ENCODE results near the gene MIER2.
"Not testable (repeated sequence)": the region's sequence is repeated elsewhere in the genome, so short reads cannot be mapped to it uniquely, and the experiment has no call there.

MIER2 gene

GRCh38 chr19:281156-281853, 63.3 kb downstream of the MIER2 start:
- DNase-seq, result no peak

- no peak for DNase-seq
Observed at GRCh38 chr19:280541-281009, 64.0 kb downstream of the MIER2 start.

- no peak for DNase-seq
Observed at GRCh38 chr19:279656-280055, 64.9 kb downstream of the MIER2 start.

- no peak for DNase-seq
Observed at GRCh38 chr19:279231-279630, 65.4 kb downstream of the MIER2 start.

- no peak for DNase-seq
Observed at GRCh38 chr19:277581-278165, 66.9 kb downstream of the MIER2 start.

- DNase-seq, result no peak
Observed at GRCh38 chr19:277131-277530, 67.5 kb downstream of the MIER2 start.

- DNase-seq, result no peak
Observed at GRCh38 chr19:275958-276646, 68.5 kb downstream of the MIER2 start.

- DNase-seq, result no peak
Observed at GRCh38 chr19:275000-275399, 69.6 kb downstream of the MIER2 start.

- no peak for DNase-seq
Observed at GRCh38 chr19:273393-273792, 71.2 kb downstream of the MIER2 start.

GRCh38 chr19:271856-272255, 72.7 kb downstream of the MIER2 start:
- no peak for DNase-seq

GRCh38 chr19:270766-271318, 73.8 kb downstream of the MIER2 start:
- not testable (repeated sequence) for DNase-seq

- no peak for DNase-seq
Observed at GRCh38 chr19:269241-269640, 75.4 kb downstream of the MIER2 start.

- no peak for DNase-seq
Observed at GRCh38 chr19:262125-262524, 82.5 kb downstream of the MIER2 start.

GRCh38 chr19:256804-257203, 87.8 kb downstream of the MIER2 start:
- not testable (repeated sequence) for DNase-seq
